K562 (cell line): Measurements from ENCODE around the gene MXI1. TPM values are rescaled to one million over a fixed set of nuclear protein-coding genes. Genes with fewer than 3 reads are reported as not detected.

Experiments
- ATAC-seq: fragments of 200-7000 bp; cut with Tn5 transposase; 3 replicates; pipeline ENCODE4 v1.9.1; 2020; ENCODE audit warnings: moderate library complexity
- BruUV-seq: library from RNA; stranded (reverse); fragments of 400-500 nt; replicated peaks from 2 replicates; lab custom pipeline; 2021; lab: Mats Ljungman, UMichigan
- CTCF ChIA-PET: fragments of 300-600 bp; formaldehyde crosslinking; extraction: SDS; loops from one replicate; lab custom pipeline; 2021; ENCODE audit warnings: low intra/inter-chr PET ratio; lab: Yijun Ruan, JAX
- POLR2A ChIA-PET: fragments of 300-600, 350-650 bp; sonication (Branson Sonifier 250); formaldehyde crosslinking; extraction: SDS; loops from one replicate; lab custom pipeline; 2021; ENCODE audit warnings: antibody characterized with exemption, inconsistent platforms; lab: Yijun Ruan, JAX
- DNase-seq, 4 experiments: peaks; one replicate each; pipeline versions ENCODE4 v3.0.0 to v3.0.0-alpha.2; 2011 to 2018; ENCODE audit warnings: low spot score in 3 of 4, mixed read lengths in 3 of 4; ENCODE audit errors: extremely low read depth in 1 of 4
- FAIRE-seq: peaks from 2 replicates; lab custom pipeline; 2011; peaks lifted over from hg19 to GRCh38; lab: Jason Lieb, UNC
- H2AFZ ChIP-seq: 2 replicates; pipeline ENCODE4 v1.6.0; 2011; ENCODE audit warnings: low read depth, low read length, control low read depth, inconsistent platforms
- H3K27ac ChIP-seq: fragments of 200-600 bp; 3 replicates; pipeline ENCODE4 v1.8.0; 2011; ENCODE audit warnings: low read depth, mild to moderate bottlenecking, control low read depth, inconsistent platforms, low read length, moderate library complexity, mixed read lengths; ENCODE audit errors: extremely low read depth
- H3K27me3 ChIP-seq, 2 experiments: fragments of 300-600 bp in 1 of 2; 2 replicates in 1 of 2; 3 replicates in 1 of 2; pipeline versions ENCODE4 v1.6.0 to v1.8.0; 2011; ENCODE audit warnings: inconsistent platforms in 2 of 2, low read length in 2 of 2, mild to moderate bottlenecking in 1 of 2, mixed read lengths in 1 of 2, moderate library complexity in 1 of 2; ENCODE audit not compliant: control insufficient read depth in 2 of 2, insufficient read depth in 2 of 2
- H3K36me3 ChIP-seq: fragments of 300-600 bp; 3 replicates; pipeline ENCODE4 v1.8.0; 2011; ENCODE audit warnings: mild to moderate bottlenecking, low read length, inconsistent platforms; ENCODE audit not compliant: control insufficient read depth, insufficient read depth
- H3K4me1 ChIP-seq, 2 experiments: fragments of 200-600 bp in 1 of 2; replicated peaks in 1 of 2; 2 replicates in 1 of 2; 3 replicates in 1 of 2; pipeline versions ENCODE4 v1.5.1 to v1.8.0; 2011; ENCODE audit warnings: inconsistent platforms in 2 of 2, low read length in 2 of 2, mild to moderate bottlenecking in 1 of 2, mixed read lengths in 1 of 2, moderate library complexity in 1 of 2; ENCODE audit not compliant: control insufficient read depth in 2 of 2, insufficient read depth in 2 of 2
- H3K4me2 ChIP-seq: 2 replicates; pipeline ENCODE4 v1.6.1; 2011; ENCODE audit warnings: low read length, control low read depth, inconsistent platforms, mixed read lengths; ENCODE audit not compliant: insufficient read depth
- H3K4me3 ChIP-seq: fragments of 200-600 bp; sonication (generic), shearing (Covaris generic); 2 replicates; pipeline ENCODE4 v1.5.1; 2016; ENCODE audit warnings: control low read depth, inconsistent platforms
- H3K79me2 ChIP-seq: fragments of 200-600 bp; 3 replicates; pipeline ENCODE4 v1.8.0; 2011; ENCODE audit warnings: low read length, inconsistent platforms; ENCODE audit not compliant: control insufficient read depth, insufficient read depth
- H3K9ac ChIP-seq, 2 experiments: 2 replicates each; pipeline versions ENCODE4 v1.6.0 to v1.6.1; 2011; ENCODE audit warnings: low read depth in 2 of 2, low read length in 2 of 2, control low read depth in 1 of 2, inconsistent platforms in 1 of 2, mild to moderate bottlenecking in 1 of 2, mixed read lengths in 1 of 2; ENCODE audit not compliant: insufficient read depth in 1 of 2
- H3K9me1 ChIP-seq: one replicate; pipeline ENCODE4 v1.6.0; 2011; ENCODE audit warnings: inconsistent platforms, mild to moderate bottlenecking, low read length, moderate library complexity; ENCODE audit not compliant: control insufficient read depth, insufficient read depth
- H3K9me3 ChIP-seq: replicated peaks from 2 replicates; pipeline ENCODE4 v1.5.1; 2011; ENCODE audit warnings: low read depth, low read length, inconsistent platforms; ENCODE audit not compliant: control insufficient read depth, insufficient read depth
- H4K20me1 ChIP-seq: replicated peaks from 2 replicates; pipeline ENCODE4 v1.6.1; 2011; ENCODE audit warnings: low read length, inconsistent platforms, mixed read lengths; ENCODE audit not compliant: control insufficient read depth, insufficient read depth
- CTCF ChIP-seq, 3 experiments: IDR thresholded peaks in 2 of 3; conservative IDR thresholded peaks in 1 of 3; 2 replicates each; pipeline ENCODE4 v1.5.1; 2011 to 2012; ENCODE audit warnings: low read length in 3 of 3, mild to moderate bottlenecking in 3 of 3, control low read depth in 2 of 3, improper control_type of control experiment in 1 of 3, inconsistent platforms in 1 of 3, low read depth in 1 of 3, mixed read lengths in 1 of 3, moderate library complexity in 1 of 3; ENCODE audit not compliant: insufficient read depth in 2 of 3
- KAT7 ChIP-seq: sonication (generic); formaldehyde crosslinking; IDR thresholded peaks from 2 replicates; pipeline ENCODE4 v1.8.0; 2022; ENCODE audit warnings: missing genetic modification reagents, mild to moderate bottlenecking, borderline replicate concordance
- PRDM10 ChIP-seq: fragments of 450-650 bp; IDR thresholded peaks from 2 replicates; pipeline ENCODE4 v1.6.1; 2018; ENCODE audit not compliant: partially characterized antibody
- SPI1 ChIP-seq: IDR thresholded peaks from 2 replicates; pipeline ENCODE4 v1.6.1; 2011; ENCODE audit warnings: low read depth, low read length, control low read depth, borderline replicate concordance
- ZKSCAN3 ChIP-seq: fragments of 250-450 bp; sonication (Bioruptor Pico); IDR thresholded peaks from 2 replicates; pipeline ENCODE4 v1.4.0; 2020
- whole genome bisulfite sequencing: fragments of 100-300 bp; shearing (Covaris generic); methylation state at CpG from one replicate; pipeline ENCODE4 v1.1.6; 2016; ENCODE audit warnings: low coverage, mixed read lengths; ENCODE audit not compliant: insufficient coverage; ENCODE audit errors: missing lambda C conversion rate; 5-methylcytosine and 5-hydroxymethylcytosine counted together
- in situ Hi-C: fragments of 300-500 bp; cut with MboI; formaldehyde crosslinking; loops from 4 replicates; pipeline ENCODE4 v1.15.0; 2018; ENCODE audit warnings: inconsistent platforms, mixed read lengths
- intact Hi-C: fragments of 100-400 bp; cut with micrococcal nuclease; formaldehyde crosslinking; loops from 2 replicates; pipeline ENCODE4 v1.14.2; 2022
- polyA plus RNA-seq, 8 experiments: library from polyadenylated mRNA; depleted of rRNA in 4 of 8; stranded (reverse) in 5 of 8; unstranded in 3 of 8; fragments of >200 nt; fragmentation: Nextera tagmentation in 2 of 8; fragmentation: Illumina TruSeq in 1 of 8; extraction: Ambion mirVana in 2 of 8; extraction: Trizol in 1 of 8; gene quantifications; 2 replicates each; pipeline versions ENCODE4 v1.2.1 to v1.2.3, GENCODE V29; 2011 to 2014; ENCODE audit warnings: inconsistent platforms in 1 of 8, missing spikeins in 1 of 8
- total RNA-seq, 7 experiments: library from RNA; depleted of rRNA in 6 of 7; stranded (reverse); fragments of >200 nt in 6 of 7; fragmentation: Illumina TruSeq in 2 of 7; extraction: Trizol in 2 of 7; gene quantifications; 2 replicates each; pipeline versions ENCODE4 v1.2.1 to v1.2.3, GENCODE V29; 2011 to 2021; ENCODE audit warnings: low replicate concordance in 1 of 7

Gene MXI1
- total and polyA plus RNA-seq, 9 of the 15 experiments (the other 6 are each of a cell fraction or from before 2014, with no cell fraction given) = 9.1 to 23.7 (median 14.8) TPM

GRCh38 chr10:110218632-110219031 is 11.2 kb downstream of the MXI1 start:
- in situ Hi-C loops (no loop called here), intact Hi-C loops (no loop called here)
- H3K4me3 ChIP-seq = no peak overlapping the region
- H3K27me3 ChIP-seq = no peaks in the 10 kb centered on the region
- FAIRE-seq (no peak), DNase-seq (no peak), ATAC-seq (no peak)
- peak overlapping the region in 1 of 2 experiments; percentile 76; a peak in 1 of 4 replicates for H3K9ac ChIP-seq
- no TSS peak for BruUV-seq
- H3K4me1 ChIP-seq = peaks cover 38 to 54% of the 10 kb centered on the region in 2 experiments; a peak in 4 of 5 replicates
- POLR2A ChIA-PET = interaction anchor here (4.9 kb wide), 1 partner anchor 7 kb away, joined by 61 read pairs; no protein-coding TSS in a partner anchor
- TF ChIP-seq KAT7 (CRISPR knock-in tag) (no peak), SPI1 (peak; percentile 12; the same call in 1 of the 2 replicates)
- CTCF ChIA-PET = no interaction called here
- H2AFZ ChIP-seq = no peak overlapping the region
- H3K79me2 ChIP-seq = peaks cover 69% of the 10 kb centered on the region
- H3K9me3 ChIP-seq = no peaks in the 10 kb centered on the region
- no peaks in the 10 kb centered on the region for H3K9me1 ChIP-seq
- H4K20me1 ChIP-seq = no peaks in the 10 kb centered on the region
- H3K4me2 ChIP-seq = no peak overlapping the region
- H3K27ac ChIP-seq = no peak overlapping the region
- no peaks in the 10 kb centered on the region for H3K36me3 ChIP-seq
- 67% methylated on average over 6 of the region's 6 CpGs for WGBS

GRCh38 chr10:110219884-110220283 is 12.5 kb downstream of the MXI1 start:
- in situ Hi-C loops = no loop called here
- BruUV-seq = no TSS peak
- no peak overlapping the region for H3K4me2 ChIP-seq
- H3K9ac ChIP-seq = no peak overlapping the region
- H3K9me3 ChIP-seq = no peaks in the 10 kb centered on the region
- CTCF ChIA-PET = no interaction called here
- no peak for DNase-seq
- no peaks in the 10 kb centered on the region for H3K36me3 ChIP-seq
- FAIRE-seq = no peak
- H3K4me1 ChIP-seq = peaks cover 46% of the 10 kb centered on the region in 2 experiments; a peak in 4 of 5 replicates
- TF ChIP-seq PRDM10 (peak; percentile 7), CTCF (IDR thresholded peaks at IDR 0.05 in 2 of 3, conservative IDR thresholded peaks at IDR 0.05 in 1 of 3; ENCODE audit: insufficient read depth in 2 of 3, low read depth in 1 of 3, low read length in 3 of 3) (0 out of 6 replicates have a peak, but pooled peaks of 1 of the 3 experiments have one; percentile 1), ZKSCAN3 (CRISPR knock-in tag) (no peak)
- TF ChIP-seq, all 486 proteins: peak for 2
- no peak overlapping the region for H3K4me3 ChIP-seq
- no peaks in the 10 kb centered on the region for H4K20me1 ChIP-seq
- ATAC-seq = no peak
- 69% methylated on average over 7 of the region's 7 CpGs for WGBS
- no peak overlapping the region for H2AFZ ChIP-seq
- no peak overlapping the region for H3K27ac ChIP-seq
- POLR2A ChIA-PET = interaction anchor here (0.7 to 4.9 kb wide), 2 partner anchors 9 to 1399 kb away, joined by 3 to 61 read pairs; no protein-coding TSS in a partner anchor
- H3K27me3 ChIP-seq = no peaks in the 10 kb centered on the region
- H3K79me2 ChIP-seq = peaks cover 67% of the 10 kb centered on the region
- H3K9me1 ChIP-seq = no peaks in the 10 kb centered on the region
- intact Hi-C loops = no loop called here
